GM12891 (cell line): ENCODE measurements around the gene NR6A1.

ENCODE experiments used
- PAX5 ChIP-seq: IDR thresholded peaks from 2 replicates; pipeline ENCODE4 v1.6.1; 2011; ENCODE audit warnings: low read length, moderate library complexity, mild to moderate bottlenecking; ENCODE audit not compliant: insufficient read depth, severe bottlenecking
- POLR2A ChIP-seq: IDR thresholded peaks from 2 replicates; pipeline ENCODE4 v1.6.1; 2011; ENCODE audit warnings: low read depth, low read length, control low read depth
- POLR2AphosphoS5 ChIP-seq: IDR thresholded peaks from 2 replicates; pipeline ENCODE4 v1.6.1; 2011; ENCODE audit warnings: low read depth, low read length, control low read depth
- POU2F2 ChIP-seq: IDR thresholded peaks from 2 replicates; pipeline ENCODE4 v1.6.1; 2011; ENCODE audit warnings: low read depth, mild to moderate bottlenecking, control low read depth, low read length, moderate library complexity
- SPI1 ChIP-seq: IDR thresholded peaks from 2 replicates; pipeline ENCODE4 v1.6.1; 2011; ENCODE audit warnings: low read depth, low read length, control low read depth
- TAF1 ChIP-seq: IDR thresholded peaks from 2 replicates; pipeline ENCODE4 v1.6.1; 2011; ENCODE audit warnings: low read depth, low read length, control low read depth

DNA sequence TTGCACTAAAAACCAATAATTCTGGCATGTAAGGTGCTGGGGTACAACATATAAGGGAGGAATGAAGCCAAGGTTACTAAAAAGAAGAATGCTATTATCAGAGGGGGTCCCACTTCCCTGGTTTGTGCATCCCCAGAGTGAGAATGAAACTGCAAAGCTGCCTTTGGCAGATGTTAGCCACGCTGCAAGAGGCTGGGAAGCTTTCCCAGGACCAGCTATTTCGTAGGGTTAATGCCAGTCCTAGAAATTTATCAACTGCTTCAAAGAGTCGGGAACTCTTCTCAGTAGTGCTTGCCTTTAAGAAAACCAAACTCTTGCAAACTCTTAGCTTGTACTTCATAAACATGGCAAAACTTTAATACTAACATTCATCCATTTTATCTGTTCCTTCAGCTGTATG, 176.4 kb downstream of the NR6A1 start:
- TF ChIP-seq SPI1 (no peak), POLR2A (no peak), TAF1 (no peak), POLR2AphosphoS5 (no peak), POU2F2 (no peak), PAX5 (no peak)
